Measurements from ENCODE around the gene PSAT1.

The PSAT1 gene

DNA sequence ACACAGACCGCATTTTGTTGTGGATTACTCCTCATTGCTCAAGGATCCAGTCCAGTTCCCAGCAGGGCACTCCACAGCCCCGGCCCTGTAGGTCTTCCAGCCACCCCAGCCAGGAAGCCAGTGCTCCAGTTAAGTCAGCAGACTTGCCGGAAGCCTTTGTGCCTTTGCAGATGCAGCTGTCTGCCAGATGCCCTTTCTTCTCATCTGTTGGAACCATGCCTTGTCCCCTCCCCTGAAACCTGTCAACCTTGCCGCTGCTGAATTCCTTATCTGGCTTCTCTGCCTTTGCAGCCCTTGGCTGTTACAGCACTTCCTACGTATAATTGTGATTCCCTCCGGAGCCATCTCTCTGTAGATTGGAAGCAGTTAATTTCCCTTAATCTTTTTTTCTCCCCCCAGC lies 28.4 kb downstream of the PSAT1 start:
- H3K36me3 ChIP-seq (replicated peaks; ENCODE audit: low read depth, low read length), result peaks cover 56% of the 10 kb centered on the region
- no peak overlapping the region for H3K27ac ChIP-seq (ENCODE audit: low read length)
- H3K9me3 ChIP-seq (ENCODE audit: insufficient read depth, low read length), result no peaks in the 10 kb centered on the region
- H3K27me3 ChIP-seq (ENCODE audit: low read depth, low read length), result no peaks in the 10 kb centered on the region
- no peak overlapping the region for H3K4me3 ChIP-seq (ENCODE audit: low read length)
- no peaks in the 10 kb centered on the region for H3K4me1 ChIP-seq (ENCODE audit: low read length)
- TF ChIP-seq, protein P1, sequence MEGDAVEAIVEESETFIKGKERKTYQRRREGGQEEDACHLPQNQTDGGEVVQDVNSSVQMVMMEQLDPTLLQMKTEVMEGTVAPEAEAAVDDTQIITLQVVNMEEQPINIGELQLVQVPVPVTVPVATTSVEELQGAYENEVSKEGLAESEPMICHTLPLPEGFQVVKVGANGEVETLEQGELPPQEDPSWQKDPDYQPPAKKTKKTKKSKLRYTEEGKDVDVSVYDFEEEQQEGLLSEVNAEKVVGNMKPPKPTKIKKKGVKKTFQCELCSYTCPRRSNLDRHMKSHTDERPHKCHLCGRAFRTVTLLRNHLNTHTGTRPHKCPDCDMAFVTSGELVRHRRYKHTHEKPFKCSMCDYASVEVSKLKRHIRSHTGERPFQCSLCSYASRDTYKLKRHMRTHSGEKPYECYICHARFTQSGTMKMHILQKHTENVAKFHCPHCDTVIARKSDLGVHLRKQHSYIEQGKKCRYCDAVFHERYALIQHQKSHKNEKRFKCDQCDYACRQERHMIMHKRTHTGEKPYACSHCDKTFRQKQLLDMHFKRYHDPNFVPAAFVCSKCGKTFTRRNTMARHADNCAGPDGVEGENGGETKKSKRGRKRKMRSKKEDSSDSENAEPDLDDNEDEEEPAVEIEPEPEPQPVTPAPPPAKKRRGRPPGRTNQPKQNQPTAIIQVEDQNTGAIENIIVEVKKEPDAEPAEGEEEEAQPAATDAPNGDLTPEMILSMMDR (IDR thresholded peaks at IDR 0.05; ENCODE audit: low read depth, low read length), result no peak
- TF ChIP-seq EZH2phosphoT487 (IDR thresholded peaks at IDR 0.05; ENCODE audit: low read depth), result no peak
- H3K4me2 ChIP-seq (ENCODE audit: low read length), result no peak overlapping the region
- no peak overlapping the region for H3K9ac ChIP-seq (ENCODE audit: low read length)
- 0 out of 2 replicates have a peak, but pooled peaks cover 3% of the 10 kb centered on the region for H4K20me1 ChIP-seq (ENCODE audit: insufficient read depth, low read length)
- no peak overlapping the region for H2AFZ ChIP-seq (ENCODE audit: low read depth, low read length)
- H3K79me2 ChIP-seq (ENCODE audit: low read length), result no peaks in the 10 kb centered on the region; the same call in 1 of the 2 replicates

GRCh38 chr9:78325846-78326360 lies 29.0 kb downstream of the PSAT1 start:
- H3K9ac ChIP-seq (ENCODE audit: low read length), result no peak overlapping the region
- H3K79me2 ChIP-seq (ENCODE audit: low read length), result no peaks in the 10 kb centered on the region; the same call in 1 of the 2 replicates
- H3K4me1 ChIP-seq (ENCODE audit: low read length), result no peaks in the 10 kb centered on the region
- no peaks in the 10 kb centered on the region for H3K9me3 ChIP-seq (ENCODE audit: insufficient read depth, low read length)
- no peak overlapping the region for H3K4me3 ChIP-seq (ENCODE audit: low read length)
- H3K4me2 ChIP-seq (ENCODE audit: low read length), result no peak overlapping the region
- H3K27me3 ChIP-seq (ENCODE audit: low read depth, low read length), result no peaks in the 10 kb centered on the region
- H3K36me3 ChIP-seq (replicated peaks; ENCODE audit: low read depth, low read length), result peaks cover 60% of the 10 kb centered on the region
- no peak overlapping the region for H2AFZ ChIP-seq (ENCODE audit: low read depth, low read length)
- H4K20me1 ChIP-seq (ENCODE audit: insufficient read depth, low read length), result 0 out of 2 replicates have a peak, but pooled peaks cover 3% of the 10 kb centered on the region
- H3K27ac ChIP-seq (ENCODE audit: low read length), result no peak overlapping the region
- TF ChIP-seq, protein P1 (IDR thresholded peaks at IDR 0.05; ENCODE audit: low read depth, low read length), result no peak
- no peak for TF ChIP-seq EZH2phosphoT487 (IDR thresholded peaks at IDR 0.05; ENCODE audit: low read depth)

- no peak overlapping the region for H3K4me3 ChIP-seq (ENCODE audit: low read length)
- no peaks in the 10 kb centered on the region for H3K27me3 ChIP-seq (ENCODE audit: low read depth, low read length)
- no peak for TF ChIP-seq EZH2phosphoT487 (IDR thresholded peaks at IDR 0.05; ENCODE audit: low read depth)
- TF ChIP-seq, protein P1 (IDR thresholded peaks at IDR 0.05; ENCODE audit: low read depth, low read length), result no peak
- no peaks in the 10 kb centered on the region for H3K9me3 ChIP-seq (ENCODE audit: insufficient read depth, low read length)
- H3K9ac ChIP-seq (ENCODE audit: low read length), result no peak overlapping the region
- no peaks in the 10 kb centered on the region for H3K4me1 ChIP-seq (ENCODE audit: low read length)
- peaks cover 55% of the 10 kb centered on the region for H3K36me3 ChIP-seq (replicated peaks; ENCODE audit: low read depth, low read length)
- H2AFZ ChIP-seq (ENCODE audit: low read depth, low read length), result no peak overlapping the region
- H4K20me1 ChIP-seq (ENCODE audit: insufficient read depth, low read length), result 0 out of 2 replicates have a peak, but pooled peaks cover 1% of the 10 kb centered on the region
- H3K4me2 ChIP-seq (ENCODE audit: low read length), result no peak overlapping the region
- H3K79me2 ChIP-seq (ENCODE audit: low read length), result no peaks in the 10 kb centered on the region; the same call in 1 of the 2 replicates
- H3K27ac ChIP-seq (ENCODE audit: low read length), result no peak overlapping the region
These were observed 29.6 kb downstream of the PSAT1 start for GRCh38 chr9:78326564-78326963.

DNA sequence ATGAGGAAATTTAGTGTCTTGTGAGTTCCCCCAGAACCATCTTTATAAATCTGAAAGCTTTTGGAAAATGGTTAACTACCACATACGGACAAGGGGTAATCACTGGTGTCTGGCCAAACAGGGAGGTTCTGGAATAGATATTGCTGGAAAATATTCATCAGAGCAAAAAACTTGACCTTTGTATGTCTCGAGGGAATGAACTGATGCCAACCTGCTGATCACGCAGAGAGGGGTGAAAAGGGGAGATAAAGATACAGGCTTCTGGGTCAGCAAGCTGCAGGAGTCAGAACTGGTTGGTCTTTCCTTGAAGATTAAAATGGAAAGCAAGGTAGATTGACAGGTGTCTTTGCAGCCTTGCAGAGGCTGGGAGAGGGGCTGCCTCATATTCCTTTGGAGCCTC lies 35.5 kb downstream of the PSAT1 start:
- Histone ChIP-seq H3K79me2 (ENCODE audit: low read length) (no peaks in the 10 kb centered on the region), H3K4me2 (ENCODE audit: low read length) (no peak overlapping the region), H2AFZ (ENCODE audit: low read depth, low read length) (no peak overlapping the region), H4K20me1 (ENCODE audit: insufficient read depth, low read length) (no peaks in the 10 kb centered on the region), H3K4me1 (ENCODE audit: low read length) (no peaks in the 10 kb centered on the region), H3K9me3 (ENCODE audit: insufficient read depth, low read length) (no peaks in the 10 kb centered on the region), H3K4me3 (ENCODE audit: low read length) (no peak overlapping the region), H3K27me3 (ENCODE audit: low read depth, low read length) (no peaks in the 10 kb centered on the region), H3K27ac (ENCODE audit: low read length) (no peak overlapping the region), H3K9ac (ENCODE audit: low read length) (no peak overlapping the region), H3K36me3 (replicated peaks; ENCODE audit: low read depth, low read length) (peaks cover 33% of the 10 kb centered on the region)
- TF ChIP-seq, protein P1 (IDR thresholded peaks at IDR 0.05; ENCODE audit: low read depth, low read length), result no peak
- no peak for TF ChIP-seq EZH2phosphoT487 (IDR thresholded peaks at IDR 0.05; ENCODE audit: low read depth)
